Measurements from ENCODE around the gene CDK8. TPM values are rescaled to one million over a fixed set of nuclear protein-coding genes. Genes with fewer than 3 reads are reported as not detected.
"Not testable (repeated sequence)": the region's sequence is repeated elsewhere in the genome, so short reads cannot be mapped to it uniquely, and the experiment has no call there.

The CDK8 gene
- total RNA-seq, 1 donor from 2014 or later, result 10.3 TPM

GRCh38 chr13:26305676-26306075, 51.7 kb downstream of the CDK8 start:
- intact Hi-C loops (cut with DNase I), result no loop called here
- DNase-seq (ENCODE audit: missing footprints) (no peak), ATAC-seq (no peak)

- ATAC-seq, result no peak
- intact Hi-C loops (cut with DNase I), result no loop called here
- DNase-seq (ENCODE audit: missing footprints), result no peak
Measured at GRCh38 chr13:26307701-26308100, 53.8 kb downstream of the CDK8 start.

- intact Hi-C loops (cut with DNase I), result no loop called here
- no peak for DNase-seq (ENCODE audit: missing footprints)
- no peak for ATAC-seq
Measured at GRCh38 chr13:26308250-26308649, 54.3 kb downstream of the CDK8 start.

- no peak for DNase-seq (ENCODE audit: missing footprints)
- no peak for ATAC-seq
- intact Hi-C loops (cut with DNase I), result no loop called here
Measured at GRCh38 chr13:26308836-26309235, 54.9 kb downstream of the CDK8 start.

- ATAC-seq, result no peak
- DNase-seq (ENCODE audit: missing footprints), result no peak
Measured at GRCh38 chr13:26310003-26310402, 56.1 kb downstream of the CDK8 start.

GRCh38 chr13:26310470-26310869, 56.5 kb downstream of the CDK8 start:
- DNase-seq (ENCODE audit: missing footprints) (no peak), ATAC-seq (no peak)
- intact Hi-C loops (cut with DNase I), result no loop called here

More at GRCh38 chr13:26310003-26310402, 56.1 kb downstream of the CDK8 start:
- intact Hi-C loops (cut with DNase I), result no loop called here

GRCh38 chr13:26312019-26312418, 58.1 kb downstream of the CDK8 start:
- ATAC-seq; intact Hi-C loops (cut with DNase I); DNase-seq (ENCODE audit: missing footprints): not testable (repeated sequence)

GRCh38 chr13:26316095-26316494, 62.2 kb downstream of the CDK8 start:
- ATAC-seq; DNase-seq (ENCODE audit: missing footprints); intact Hi-C loops (cut with DNase I): not testable (repeated sequence)

GRCh38 chr13:26320766-26321165, 66.8 kb downstream of the CDK8 start:
- intact Hi-C loops (cut with DNase I), result loop anchor here (10.0 kb wide), 1 partner anchor 66 kb away; the partner anchor contains the start of gene CDK8
- ATAC-seq (no peak), DNase-seq (ENCODE audit: missing footprints) (no peak)

GRCh38 chr13:26323127-26323526, 69.2 kb downstream of the CDK8 start:
- no peak for ATAC-seq
- no peak for DNase-seq (ENCODE audit: missing footprints)
- intact Hi-C loops (cut with DNase I), result loop anchor here (10.0 kb wide), 1 partner anchor 68 kb away; the partner anchor contains the start of gene CDK8

GRCh38 chr13:26323764-26324163, 69.8 kb downstream of the CDK8 start:
- intact Hi-C loops (cut with DNase I), result loop anchor here (10.0 kb wide), 1 partner anchor 69 kb away; the partner anchor contains the start of gene CDK8
- no peak for DNase-seq (ENCODE audit: missing footprints)
- ATAC-seq, result peak; percentile 50

- no peak for ATAC-seq
- intact Hi-C loops (cut with DNase I), result loop anchor here (10.0 kb wide), 1 partner anchor 69 kb away; the partner anchor contains the start of gene CDK8
- no peak for DNase-seq (ENCODE audit: missing footprints)
Measured at GRCh38 chr13:26324294-26324693, 70.4 kb downstream of the CDK8 start.

- intact Hi-C loops (cut with DNase I), result loop anchor here (10.0 kb wide), 1 partner anchor 70 kb away; the partner anchor contains the start of gene CDK8
- ATAC-seq, result no peak
- DNase-seq (ENCODE audit: missing footprints), result no peak
Measured at GRCh38 chr13:26324867-26325266, 70.9 kb downstream of the CDK8 start.

- no peak for ATAC-seq
- intact Hi-C loops (cut with DNase I), result loop anchor here (10.0 kb wide), 1 partner anchor 71 kb away; the partner anchor contains the start of gene CDK8
Measured at GRCh38 chr13:26325876-26326275, 71.9 kb downstream of the CDK8 start.

GRCh38 chr13:26326562-26326961, 72.6 kb downstream of the CDK8 start:
- intact Hi-C loops (cut with DNase I), result loop anchor here (10.0 kb wide), 1 partner anchor 72 kb away; the partner anchor contains the start of gene CDK8
- ATAC-seq (no peak), DNase-seq (ENCODE audit: missing footprints) (no peak)

More at GRCh38 chr13:26325876-26326275, 71.9 kb downstream of the CDK8 start:
- no peak for DNase-seq (ENCODE audit: missing footprints)

GRCh38 chr13:26327940-26328725, 74.2 kb downstream of the CDK8 start:
- ATAC-seq, result no peak
- DNase-seq (ENCODE audit: missing footprints), result no peak
- intact Hi-C loops (cut with DNase I), result loop anchor here (10.0 kb wide), 1 partner anchor 73 kb away; the partner anchor contains the start of gene CDK8

GRCh38 chr13:26335158-26335557, 81.2 kb downstream of the CDK8 start:
- DNase-seq (ENCODE audit: missing footprints) (no peak), ATAC-seq (no peak)
- intact Hi-C loops (cut with DNase I), result no loop called here

- no peak for DNase-seq (ENCODE audit: missing footprints)
- intact Hi-C loops (cut with DNase I), result no loop called here
- no peak for ATAC-seq
Measured at GRCh38 chr13:26340807-26341206, 86.9 kb downstream of the CDK8 start.

- ATAC-seq (no peak), DNase-seq (ENCODE audit: missing footprints) (no peak)
- intact Hi-C loops (cut with DNase I), result no loop called here
Measured at GRCh38 chr13:26342898-26343297, 89.0 kb downstream of the CDK8 start.

GRCh38 chr13:26343816-26344215, 89.9 kb downstream of the CDK8 start:
- intact Hi-C loops (cut with DNase I), result no loop called here
- DNase-seq (ENCODE audit: missing footprints), result no peak
- ATAC-seq, result no peak

Measured in Right ventricle myocardium inferior (tissue), 1 donor.